ENCODE data around the gene ATP4B.

- no peak for TF ChIP-seq EZH2 (IDR thresholded peaks at IDR 0.05; ENCODE audit: low read length)
- TF ChIP-seq, protein P1, sequence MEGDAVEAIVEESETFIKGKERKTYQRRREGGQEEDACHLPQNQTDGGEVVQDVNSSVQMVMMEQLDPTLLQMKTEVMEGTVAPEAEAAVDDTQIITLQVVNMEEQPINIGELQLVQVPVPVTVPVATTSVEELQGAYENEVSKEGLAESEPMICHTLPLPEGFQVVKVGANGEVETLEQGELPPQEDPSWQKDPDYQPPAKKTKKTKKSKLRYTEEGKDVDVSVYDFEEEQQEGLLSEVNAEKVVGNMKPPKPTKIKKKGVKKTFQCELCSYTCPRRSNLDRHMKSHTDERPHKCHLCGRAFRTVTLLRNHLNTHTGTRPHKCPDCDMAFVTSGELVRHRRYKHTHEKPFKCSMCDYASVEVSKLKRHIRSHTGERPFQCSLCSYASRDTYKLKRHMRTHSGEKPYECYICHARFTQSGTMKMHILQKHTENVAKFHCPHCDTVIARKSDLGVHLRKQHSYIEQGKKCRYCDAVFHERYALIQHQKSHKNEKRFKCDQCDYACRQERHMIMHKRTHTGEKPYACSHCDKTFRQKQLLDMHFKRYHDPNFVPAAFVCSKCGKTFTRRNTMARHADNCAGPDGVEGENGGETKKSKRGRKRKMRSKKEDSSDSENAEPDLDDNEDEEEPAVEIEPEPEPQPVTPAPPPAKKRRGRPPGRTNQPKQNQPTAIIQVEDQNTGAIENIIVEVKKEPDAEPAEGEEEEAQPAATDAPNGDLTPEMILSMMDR (optimal IDR thresholded peaks at IDR 0.05 in 1 of 3, IDR thresholded peaks at IDR 0.05 in 1 of 3, conservative IDR thresholded peaks at IDR 0.05 in 1 of 3; ENCODE audit: extremely low read depth in 1 of 3, insufficient read depth in 2 of 3, low read length in 3 of 3) = no peak
These were observed 10.5 kb upstream of the ATP4B start for GRCh38 chr13:113668491-113668971.

Data from keratinocyte (primary cell).